Mesenchymal stem cell (in vitro differentiated cells and primary cell): ENCODE measurements around the gene C14orf180.

ENCODE experiments used
- DNase-seq: peaks from one replicate; pipeline ENCODE4 v3.0.0-alpha.2; 2013
- H2AFZ ChIP-seq: one replicate; pipeline ENCODE4 v1.6.1; 2013; ENCODE audit warnings: low read depth, mild to moderate bottlenecking, control low read depth, inconsistent platforms, low read length, moderate library complexity
- H2AK5ac ChIP-seq: 2 replicates; pipeline ENCODE4 v1.6.1; 2013; ENCODE audit warnings: low read length, moderate library complexity, mild to moderate bottlenecking, inconsistent platforms; ENCODE audit not compliant: severe bottlenecking
- H2BK120ac ChIP-seq: one replicate; pipeline ENCODE4 v1.6.1; 2013; ENCODE audit warnings: low read depth, mild to moderate bottlenecking, inconsistent platforms, low read length, moderate library complexity
- H2BK12ac ChIP-seq, 2 experiments: one replicate each; pipeline ENCODE4 v1.6.1; 2013; ENCODE audit warnings: inconsistent platforms in 2 of 2, low read length in 2 of 2, mild to moderate bottlenecking in 2 of 2, moderate library complexity in 2 of 2, control low read depth in 1 of 2
- H2BK15ac ChIP-seq: one replicate; pipeline ENCODE4 v1.6.1; 2013; ENCODE audit warnings: mild to moderate bottlenecking, low read depth, inconsistent platforms; ENCODE audit not compliant: poor library complexity, severe bottlenecking
- H2BK5ac ChIP-seq: 2 replicates; pipeline ENCODE4 v1.6.1; 2013; ENCODE audit warnings: low read depth, mild to moderate bottlenecking, low read length, control low read depth, inconsistent platforms; ENCODE audit not compliant: poor library complexity, severe bottlenecking
- H3K14ac ChIP-seq, 2 experiments: one replicate each; pipeline ENCODE4 v1.6.1; 2013; ENCODE audit warnings: inconsistent platforms in 2 of 2, low read length in 2 of 2, control low read depth in 1 of 2, mild to moderate bottlenecking in 1 of 2, moderate library complexity in 1 of 2
- H3K18ac ChIP-seq, 2 experiments: one replicate each; pipeline ENCODE4 v1.6.1; 2013; ENCODE audit warnings: inconsistent platforms in 2 of 2, low read length in 2 of 2, control low read depth in 1 of 2, low read depth in 1 of 2, mild to moderate bottlenecking in 1 of 2
- H3K23ac ChIP-seq, 2 experiments: one replicate each; pipeline ENCODE4 v1.6.1; 2013; ENCODE audit warnings: inconsistent platforms in 2 of 2, low read length in 2 of 2, mild to moderate bottlenecking in 2 of 2, moderate library complexity in 2 of 2, control low read depth in 1 of 2
- H3K27ac ChIP-seq: 2 replicates; pipeline ENCODE4 v1.5.1; 2013; ENCODE audit warnings: mild to moderate bottlenecking, moderate library complexity, low read length, control low read depth, inconsistent platforms; ENCODE audit not compliant: poor library complexity, severe bottlenecking
- H3K27me3 ChIP-seq, 2 experiments: 2 replicates each; pipeline versions ENCODE4 v1.6.1 to v1.7.0; 2013; ENCODE audit warnings: low read length in 2 of 2, mild to moderate bottlenecking in 2 of 2, moderate library complexity in 2 of 2, control low read depth in 1 of 2, inconsistent platforms in 1 of 2; ENCODE audit not compliant: control insufficient read depth in 1 of 2, insufficient read depth in 1 of 2
- H3K36me3 ChIP-seq, 2 experiments: 2 replicates each; pipeline versions ENCODE4 v1.6.1 to v1.7.0; 2013; ENCODE audit warnings: low read length in 2 of 2, control low read depth in 1 of 2, inconsistent platforms in 1 of 2, low read depth in 1 of 2, mild to moderate bottlenecking in 1 of 2; ENCODE audit not compliant: insufficient read depth in 2 of 2, control insufficient read depth in 1 of 2
- H3K4ac ChIP-seq, 2 experiments: one replicate each; pipeline ENCODE4 v1.6.1; 2013; ENCODE audit warnings: inconsistent platforms in 2 of 2, low read length in 2 of 2, mild to moderate bottlenecking in 2 of 2, moderate library complexity in 2 of 2, control low read depth in 1 of 2, low read depth in 1 of 2
- H3K4me1 ChIP-seq: 2 replicates; pipeline ENCODE4 v1.6.1; 2013; ENCODE audit warnings: low read depth, low read length, control low read depth; ENCODE audit not compliant: control insufficient read depth, insufficient read depth
- H3K4me2 ChIP-seq: 2 replicates; pipeline ENCODE4 v1.6.1; 2013; ENCODE audit warnings: low read length, mild to moderate bottlenecking, inconsistent platforms; ENCODE audit not compliant: poor library complexity, severe bottlenecking
- H3K4me3 ChIP-seq, 2 experiments: 2 replicates each; pipeline versions ENCODE4 v1.5.1 to v1.7.0; 2013; ENCODE audit warnings: low read length in 2 of 2, mild to moderate bottlenecking in 2 of 2, control low read depth in 1 of 2, low read depth in 1 of 2; ENCODE audit not compliant: insufficient read depth in 1 of 2
- H3K79me1 ChIP-seq: replicated peaks from 2 replicates; pipeline ENCODE4 v1.6.1; 2013; ENCODE audit warnings: mild to moderate bottlenecking, control low read depth, low read length, inconsistent platforms; ENCODE audit not compliant: poor library complexity, severe bottlenecking
- H3K9ac ChIP-seq: 2 replicates; pipeline ENCODE4 v1.7.0; 2013; ENCODE audit warnings: mild to moderate bottlenecking, low read length, moderate library complexity
- H3K9me3 ChIP-seq: 2 replicates; pipeline ENCODE4 v1.7.0; 2013; ENCODE audit warnings: mild to moderate bottlenecking, low read length; ENCODE audit not compliant: control insufficient read depth
- H4K8ac ChIP-seq: one replicate; pipeline ENCODE4 v1.6.1; 2013; ENCODE audit warnings: inconsistent platforms, mild to moderate bottlenecking, low read length, moderate library complexity
- H4K91ac ChIP-seq: one replicate; pipeline ENCODE4 v1.6.1; 2013; ENCODE audit warnings: mild to moderate bottlenecking, low read length, inconsistent platforms
- WGBS: methylation state at CpG from one replicate; pipeline ENCODE4 v1.1.7; 2013; ENCODE audit warnings: mixed read lengths; 5-methylcytosine and 5-hydroxymethylcytosine counted together

C14orf180 gene

GRCh38 chr14:104561124-104561557, 18.4 kb upstream of the C14orf180 start:
- DNase-seq, result no peak
- Histone ChIP-seq H3K36me3 (no peaks in the 10 kb centered on the region), H3K9ac (no peak overlapping the region), H3K27ac (no peak overlapping the region), H2BK5ac (no peak overlapping the region), H3K18ac (no peak overlapping the region), H3K9me3 (no peaks in the 10 kb centered on the region), H3K4me1 (peaks cover 24% of the 10 kb centered on the region), H4K91ac (no peak overlapping the region), H3K23ac (no peak overlapping the region), H2BK120ac (no peak overlapping the region), H2AFZ (no peak overlapping the region), H2AK5ac (no peak overlapping the region), H3K79me1 (no peaks in the 10 kb centered on the region), H3K4me2 (no peak overlapping the region), H3K14ac (no peak overlapping the region), H3K4ac (no peak overlapping the region), H2BK12ac (no peak overlapping the region), H4K8ac (no peak overlapping the region), H3K27me3 (peaks cover 50 to 79% of the 10 kb centered on the region in 2 experiments), H3K4me3 (no peak overlapping the region), H2BK15ac (no peak overlapping the region)
- 83% methylated on average over 14 of the region's 17 CpGs for WGBS

- H3K27ac ChIP-seq, result no peak overlapping the region
- H3K4me3 ChIP-seq, result no peak overlapping the region
- H3K4me1 ChIP-seq, result peaks cover 24% of the 10 kb centered on the region
- H3K9ac ChIP-seq, result no peak overlapping the region
- H4K8ac ChIP-seq, result no peak overlapping the region
- DNase-seq, result no peak
- peaks cover 53 to 79% of the 10 kb centered on the region in 2 experiments for H3K27me3 ChIP-seq
- no peak overlapping the region for H3K23ac ChIP-seq
- H3K18ac ChIP-seq, result no peak overlapping the region
- H2BK120ac ChIP-seq, result no peak overlapping the region
- no peak overlapping the region for H2AFZ ChIP-seq
- H3K9me3 ChIP-seq, result no peaks in the 10 kb centered on the region
- no peak overlapping the region for H4K91ac ChIP-seq
- 78% methylated on average over 21 of the region's 23 CpGs for WGBS
- H2BK5ac ChIP-seq, result no peak overlapping the region
- no peak overlapping the region for H2BK12ac ChIP-seq
- no peak overlapping the region for H3K14ac ChIP-seq
- no peaks in the 10 kb centered on the region for H3K79me1 ChIP-seq
- no peak overlapping the region for H3K4ac ChIP-seq
- no peaks in the 10 kb centered on the region for H3K36me3 ChIP-seq
- H3K4me2 ChIP-seq, result no peak overlapping the region
- no peak overlapping the region for H2AK5ac ChIP-seq
- no peak overlapping the region for H2BK15ac ChIP-seq
Measured at GRCh38 chr14:104561632-104562495, 17.7 kb upstream of the C14orf180 start.

DNA sequence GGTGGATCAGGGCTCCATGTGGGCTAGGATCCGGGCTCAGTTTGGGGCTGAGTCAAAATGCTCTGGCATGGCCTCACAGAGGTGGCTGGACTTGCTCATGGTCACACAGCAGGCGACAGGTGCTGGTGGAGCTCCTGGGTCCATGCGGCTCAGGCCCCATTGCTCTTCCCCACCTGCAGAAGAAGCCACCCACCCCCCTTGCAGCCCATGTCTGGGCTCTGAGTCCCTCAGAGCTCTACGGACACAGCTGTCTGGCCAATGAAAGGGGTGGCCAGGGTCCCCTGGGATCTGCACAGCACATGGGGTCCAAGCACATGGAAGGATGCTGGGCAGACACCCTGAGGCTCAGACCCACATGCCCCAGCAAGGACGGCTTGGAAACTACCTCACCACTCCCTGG, 17.0 kb upstream of the C14orf180 start:
- no peak overlapping the region for H3K23ac ChIP-seq
- H3K4ac ChIP-seq, result no peak overlapping the region
- H2BK12ac ChIP-seq, result no peak overlapping the region
- H3K27ac ChIP-seq, result no peak overlapping the region
- no peak overlapping the region for H3K4me2 ChIP-seq
- no peak overlapping the region for H3K18ac ChIP-seq
- H3K9me3 ChIP-seq, result no peaks in the 10 kb centered on the region
- no peak overlapping the region for H3K9ac ChIP-seq
- peaks cover 55 to 77% of the 10 kb centered on the region in 2 experiments for H3K27me3 ChIP-seq
- no peak overlapping the region for H2BK120ac ChIP-seq
- no peak for DNase-seq
- H3K36me3 ChIP-seq, result no peaks in the 10 kb centered on the region
- no peak overlapping the region for H4K8ac ChIP-seq
- H3K4me3 ChIP-seq, result no peak overlapping the region
- WGBS, result 85% methylated on average over 4 of the region's 5 CpGs
- no peak overlapping the region for H3K14ac ChIP-seq
- H4K91ac ChIP-seq, result no peak overlapping the region
- no peak overlapping the region for H2AFZ ChIP-seq
- H3K79me1 ChIP-seq, result no peaks in the 10 kb centered on the region
- H2BK15ac ChIP-seq, result no peak overlapping the region
- H2AK5ac ChIP-seq, result no peak overlapping the region
- no peak overlapping the region for H2BK5ac ChIP-seq
- H3K4me1 ChIP-seq, result peaks cover 24% of the 10 kb centered on the region

DNA sequence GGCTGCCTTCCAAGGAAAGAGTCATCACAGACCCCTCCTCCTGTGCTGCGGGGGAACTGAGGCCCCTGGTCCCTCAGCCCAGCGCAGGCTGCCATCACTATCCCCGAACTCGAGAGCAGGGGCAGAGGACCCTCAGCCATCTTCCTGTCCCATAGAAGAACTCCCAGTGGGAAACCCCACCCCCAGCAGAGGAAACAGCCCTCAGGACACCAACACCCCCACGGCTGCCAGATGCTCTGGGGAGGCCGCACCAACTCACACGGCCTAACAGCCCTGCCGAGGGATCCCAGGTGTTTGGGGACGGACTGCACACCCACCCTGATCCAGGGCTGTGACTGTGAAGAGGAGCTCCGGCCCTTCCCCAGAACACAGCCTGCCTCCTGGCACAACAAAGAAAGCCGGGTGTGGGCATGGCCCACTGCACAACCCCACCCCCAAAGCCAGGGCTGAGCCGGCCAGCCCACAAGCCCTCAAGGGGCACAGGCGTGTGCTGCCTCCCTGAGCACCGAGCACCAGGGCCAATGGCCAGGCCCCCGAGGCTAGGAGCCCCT, 16.3 kb upstream of the C14orf180 start:
- Histone ChIP-seq H3K79me1 (no peaks in the 10 kb centered on the region), H4K8ac (no peak overlapping the region), H3K4ac (no peak overlapping the region), H3K27ac (no peak overlapping the region), H3K4me3 (no peak overlapping the region), H3K36me3 (no peaks in the 10 kb centered on the region), H3K9me3 (no peaks in the 10 kb centered on the region), H3K4me1 (peaks cover 24% of the 10 kb centered on the region), H3K14ac (no peak overlapping the region), H3K18ac (no peak overlapping the region), H3K4me2 (no peak overlapping the region), H3K23ac (no peak overlapping the region), H3K9ac (no peak overlapping the region), H2BK15ac (no peak overlapping the region), H3K27me3 (peaks cover 54 to 70% of the 10 kb centered on the region in 2 experiments), H4K91ac (no peak overlapping the region), H2BK12ac (no peak overlapping the region), H2BK120ac (no peak overlapping the region), H2BK5ac (no peak overlapping the region), H2AFZ (no peak overlapping the region), H2AK5ac (no peak overlapping the region)
- WGBS, result 73% methylated on average over 15 of the region's 15 CpGs
- no peak for DNase-seq
